Measurements from ENCODE around the gene CCNT2.

CCNT2 gene

DNA sequence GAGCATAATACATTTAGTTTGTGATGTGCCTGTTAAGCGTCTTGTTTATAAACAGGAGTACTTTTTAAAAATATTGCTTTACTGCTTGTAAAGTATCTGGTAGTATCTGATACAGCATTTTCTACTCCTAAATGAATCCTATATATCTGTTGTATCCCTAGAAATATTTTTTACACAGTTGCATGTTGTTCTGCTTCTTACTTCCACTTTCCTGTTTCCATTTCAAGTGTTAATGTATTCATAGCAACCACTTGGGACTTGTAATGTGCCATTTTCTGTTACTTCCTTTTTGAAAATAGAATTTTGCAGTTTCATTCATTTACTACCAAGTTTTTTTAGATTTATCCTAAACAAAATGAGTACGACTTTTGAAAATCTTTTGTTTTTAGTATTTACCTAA is 24.9 kb downstream of the CCNT2 start:
- Histone ChIP-seq H3K4me3 (ENCODE audit: low read depth, low read length) (no peak overlapping the region), H3K36me3 (peaks cover 11% of the 10 kb centered on the region; the same call in 1 of the 2 replicates), H3K4me1 (no peaks in the 10 kb centered on the region), H3K9me3 (no peaks in the 10 kb centered on the region), H3K27me3 (no peaks in the 10 kb centered on the region)
- TF ChIP-seq, protein P1, sequence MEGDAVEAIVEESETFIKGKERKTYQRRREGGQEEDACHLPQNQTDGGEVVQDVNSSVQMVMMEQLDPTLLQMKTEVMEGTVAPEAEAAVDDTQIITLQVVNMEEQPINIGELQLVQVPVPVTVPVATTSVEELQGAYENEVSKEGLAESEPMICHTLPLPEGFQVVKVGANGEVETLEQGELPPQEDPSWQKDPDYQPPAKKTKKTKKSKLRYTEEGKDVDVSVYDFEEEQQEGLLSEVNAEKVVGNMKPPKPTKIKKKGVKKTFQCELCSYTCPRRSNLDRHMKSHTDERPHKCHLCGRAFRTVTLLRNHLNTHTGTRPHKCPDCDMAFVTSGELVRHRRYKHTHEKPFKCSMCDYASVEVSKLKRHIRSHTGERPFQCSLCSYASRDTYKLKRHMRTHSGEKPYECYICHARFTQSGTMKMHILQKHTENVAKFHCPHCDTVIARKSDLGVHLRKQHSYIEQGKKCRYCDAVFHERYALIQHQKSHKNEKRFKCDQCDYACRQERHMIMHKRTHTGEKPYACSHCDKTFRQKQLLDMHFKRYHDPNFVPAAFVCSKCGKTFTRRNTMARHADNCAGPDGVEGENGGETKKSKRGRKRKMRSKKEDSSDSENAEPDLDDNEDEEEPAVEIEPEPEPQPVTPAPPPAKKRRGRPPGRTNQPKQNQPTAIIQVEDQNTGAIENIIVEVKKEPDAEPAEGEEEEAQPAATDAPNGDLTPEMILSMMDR (IDR thresholded peaks at IDR 0.05; ENCODE audit: low read depth, low read length) = no peak
- no peak for DNase-seq

GRCh38 chr2:134944975-134945374 is 26.4 kb downstream of the CCNT2 start:
- DNase-seq = no peak
- Histone ChIP-seq H3K4me1 (no peaks in the 10 kb centered on the region), H3K9me3 (no peaks in the 10 kb centered on the region), H3K36me3 (peaks cover 11% of the 10 kb centered on the region; the same call in 1 of the 2 replicates), H3K4me3 (ENCODE audit: low read depth, low read length) (no peak overlapping the region), H3K27me3 (no peaks in the 10 kb centered on the region)
- TF ChIP-seq, protein P1 (IDR thresholded peaks at IDR 0.05; ENCODE audit: low read depth, low read length) = no peak

GRCh38 chr2:134946073-134946472 is 27.5 kb downstream of the CCNT2 start:
- H3K4me3 ChIP-seq (ENCODE audit: low read depth, low read length) = no peak overlapping the region
- no peak for DNase-seq
- H3K27me3 ChIP-seq = no peaks in the 10 kb centered on the region
- peaks cover 11% of the 10 kb centered on the region for H3K36me3 ChIP-seq
- H3K9me3 ChIP-seq = no peaks in the 10 kb centered on the region
- H3K4me1 ChIP-seq = no peaks in the 10 kb centered on the region
- TF ChIP-seq, protein P1 (IDR thresholded peaks at IDR 0.05; ENCODE audit: low read depth, low read length) = no peak

- H3K36me3 ChIP-seq = peaks cover 28% of the 10 kb centered on the region
- no peak for DNase-seq
- H3K4me3 ChIP-seq (ENCODE audit: low read depth, low read length) = no peak overlapping the region
- no peaks in the 10 kb centered on the region for H3K4me1 ChIP-seq
- TF ChIP-seq, protein P1 (IDR thresholded peaks at IDR 0.05; ENCODE audit: low read depth, low read length) = no peak
- no peaks in the 10 kb centered on the region for H3K9me3 ChIP-seq
- no peaks in the 10 kb centered on the region for H3K27me3 ChIP-seq
Observed at GRCh38 chr2:134949981-134950708, 31.5 kb downstream of the CCNT2 start.

DNA sequence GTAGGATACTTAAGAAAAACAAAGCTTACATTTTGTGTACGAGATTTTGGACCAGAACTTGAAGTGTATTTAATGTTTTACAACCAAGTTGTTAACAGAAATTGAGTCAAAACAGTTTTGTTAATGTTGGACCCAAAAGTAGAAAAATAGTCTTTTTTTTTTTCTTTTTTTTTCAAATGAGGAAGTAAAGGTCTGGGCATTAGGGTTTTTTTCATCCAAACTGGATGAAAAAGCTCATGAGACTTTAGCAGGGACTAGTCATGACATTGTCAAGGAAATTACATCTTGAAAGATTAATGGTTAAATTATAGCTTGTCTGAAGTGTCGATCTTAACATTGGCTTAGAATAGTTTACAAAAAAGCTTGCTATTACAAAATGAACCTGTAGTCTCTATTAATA is 32.3 kb downstream of the CCNT2 start:
- TF ChIP-seq, protein P1 (IDR thresholded peaks at IDR 0.05; ENCODE audit: low read depth, low read length) = no peak
- DNase-seq = no peak
- H3K4me1 ChIP-seq = no peaks in the 10 kb centered on the region
- H3K4me3 ChIP-seq (ENCODE audit: low read depth, low read length) = no peak overlapping the region
- H3K27me3 ChIP-seq = no peaks in the 10 kb centered on the region
- H3K9me3 ChIP-seq = no peaks in the 10 kb centered on the region
- H3K36me3 ChIP-seq = peaks cover 28% of the 10 kb centered on the region

DNA sequence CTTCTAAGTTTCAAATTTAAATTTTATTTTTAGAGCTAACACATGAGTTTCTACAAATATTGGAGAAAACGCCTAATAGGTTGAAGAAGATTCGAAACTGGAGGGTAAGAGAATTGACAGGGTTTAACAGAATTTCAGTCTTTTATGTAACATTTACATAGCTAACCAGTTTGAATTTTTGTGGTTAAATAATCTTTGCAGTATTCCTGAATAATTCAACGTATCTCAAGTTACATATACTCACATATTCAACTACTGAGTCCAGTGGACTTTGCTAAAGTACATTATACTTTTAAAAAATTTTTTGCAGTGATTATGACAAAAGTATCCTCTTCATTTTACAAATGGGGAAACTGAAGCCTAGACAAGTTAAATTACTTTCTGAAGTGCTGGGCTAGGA is 34.0 kb downstream of the CCNT2 start:
- TF ChIP-seq, protein P1 (IDR thresholded peaks at IDR 0.05; ENCODE audit: low read depth, low read length) = no peak
- DNase-seq = no peak
- peaks cover 26% of the 10 kb centered on the region for H3K36me3 ChIP-seq
- no peaks in the 10 kb centered on the region for H3K9me3 ChIP-seq
- H3K4me1 ChIP-seq = no peaks in the 10 kb centered on the region
- H3K27me3 ChIP-seq = no peaks in the 10 kb centered on the region
- H3K4me3 ChIP-seq (ENCODE audit: low read depth, low read length) = no peak overlapping the region
